Stomach (tissue), 9 donors: ENCODE measurements around the gene SPACA1. TPM values are rescaled to one million over a fixed set of nuclear protein-coding genes. Genes with fewer than 3 reads are reported as not detected.

Source experiments
- DNase-seq, 2 donors: peaks; one replicate each; pipeline versions ENCODE4 v3.0.0 to v3.0.0-alpha.2; 2013 to 2019
- H3K27ac ChIP-seq, 5 donors: fragments of 200-600 bp in 4 of 5; sonication (generic) in 4 of 5; one replicate each; pipeline ENCODE4 v1.5.1; 2013 to 2019; ENCODE audit warnings: mild to moderate bottlenecking in 1 of 5, moderate library complexity in 1 of 5
- H3K27me3 ChIP-seq, 3 donors: fragments of 200-600 bp; sonication (generic); one replicate each; pipeline ENCODE4 v1.5.1; 2017 to 2019; ENCODE audit warnings: mixed run types in 1 of 3
- H3K36me3 ChIP-seq, 4 donors: fragments of 200-600 bp; sonication (generic); 1 replicate in 3 of 4; 2 replicates in 1 of 4; pipeline ENCODE4 v1.5.1; 2016 to 2019
- H3K4me1 ChIP-seq, 4 donors: fragments of 200-600 bp; sonication (generic); one replicate each; pipeline ENCODE4 v1.5.1; 2016 to 2019
- H3K4me3 ChIP-seq, 4 donors: fragments of 200-600 bp; sonication (generic) in 3 of 4; one replicate each; pipeline ENCODE4 v1.5.1; 2016 to 2019; ENCODE audit warnings: mild to moderate bottlenecking in 1 of 4
- H3K9me3 ChIP-seq, 4 donors: fragments of 200-600 bp; sonication (generic); one replicate each; pipeline ENCODE4 v1.5.1; 2016 to 2019
- EP300 ChIP-seq: sonication (generic); formaldehyde crosslinking; IDR thresholded peaks from one replicate; pipeline ENCODE4 v1.6.1; 2017; ENCODE audit warnings: antibody characterized with exemption
- POLR2A ChIP-seq, 4 donors: fragments of 450-650 bp; IDR thresholded peaks; one replicate each; pipeline ENCODE4 v1.6.1; 2016; ENCODE audit warnings: antibody characterized with exemption in 4 of 4, control low read depth in 2 of 4, mild to moderate bottlenecking in 1 of 4, moderate library complexity in 1 of 4
- POLR2AphosphoS5 ChIP-seq, 3 donors: sonication (generic); formaldehyde crosslinking; IDR thresholded peaks; one replicate each; pipeline ENCODE4 v1.6.1; 2016; ENCODE audit warnings: antibody characterized with exemption in 3 of 3
- WGBS, 5 donors: extraction: QIAGEN DNeasy Blood & Tissue Kit in 3 of 5; methylation state at CpG; one replicate each; pipeline versions ENCODE4 v1.1.5 to v1.1.7; 2013 to 2018; 5-methylcytosine and 5-hydroxymethylcytosine counted together
- intact Hi-C: fragments of 100-400 bp; cut with DNase I; formaldehyde crosslinking; loops from one replicate; pipeline ENCODE4 v1.15.1; 2023; ENCODE audit warnings: low total_unique reads
- polyA plus RNA-seq, 3 donors: library from polyadenylated mRNA; stranded (reverse); fragments of 200-250 nt; gene quantifications; one replicate each; pipeline ENCODE4 v1.2.3, GENCODE V29; 2013
- total RNA-seq, 5 donors: library from RNA; depleted of rRNA; stranded (reverse); fragments of >200 nt; gene quantifications; one replicate each; pipeline versions ENCODE4 v1.1.0 to v1.2.3, GENCODE V29; 2014 to 2016
- TF ChIP-seq, protein P1 (sequence below), 7 experiments: fragments of 450-650 bp in 4 of 7; fragments of 200-600 bp in 3 of 7; sonication (generic) in 3 of 7; IDR thresholded peaks; one replicate each; pipeline ENCODE4 v1.5.1; 2016 to 2019; ENCODE audit warnings: antibody characterized with exemption in 7 of 7, control low read depth in 2 of 7, mild to moderate bottlenecking in 1 of 7
- donor health status: healthy with polysubstance abuse.
- donor health status: Bipolar disorder and iron deficiency.
- donor health status: healthy.

Gene SPACA1
- total and polyA plus RNA-seq, 8 donors: not detected

- H3K27ac ChIP-seq: no peak overlapping the region
- intact Hi-C loops: no loop called here
- H3K4me3 ChIP-seq: no peak overlapping the region
- 71 to 100% (median 89%) methylated on average over 2 of the region's 2 CpGs for WGBS, 5 donors
- TF ChIP-seq, protein P1, sequence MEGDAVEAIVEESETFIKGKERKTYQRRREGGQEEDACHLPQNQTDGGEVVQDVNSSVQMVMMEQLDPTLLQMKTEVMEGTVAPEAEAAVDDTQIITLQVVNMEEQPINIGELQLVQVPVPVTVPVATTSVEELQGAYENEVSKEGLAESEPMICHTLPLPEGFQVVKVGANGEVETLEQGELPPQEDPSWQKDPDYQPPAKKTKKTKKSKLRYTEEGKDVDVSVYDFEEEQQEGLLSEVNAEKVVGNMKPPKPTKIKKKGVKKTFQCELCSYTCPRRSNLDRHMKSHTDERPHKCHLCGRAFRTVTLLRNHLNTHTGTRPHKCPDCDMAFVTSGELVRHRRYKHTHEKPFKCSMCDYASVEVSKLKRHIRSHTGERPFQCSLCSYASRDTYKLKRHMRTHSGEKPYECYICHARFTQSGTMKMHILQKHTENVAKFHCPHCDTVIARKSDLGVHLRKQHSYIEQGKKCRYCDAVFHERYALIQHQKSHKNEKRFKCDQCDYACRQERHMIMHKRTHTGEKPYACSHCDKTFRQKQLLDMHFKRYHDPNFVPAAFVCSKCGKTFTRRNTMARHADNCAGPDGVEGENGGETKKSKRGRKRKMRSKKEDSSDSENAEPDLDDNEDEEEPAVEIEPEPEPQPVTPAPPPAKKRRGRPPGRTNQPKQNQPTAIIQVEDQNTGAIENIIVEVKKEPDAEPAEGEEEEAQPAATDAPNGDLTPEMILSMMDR (IDR thresholded peaks at IDR 0.05): no peak
- TF ChIP-seq POLR2AphosphoS5 (IDR thresholded peaks at IDR 0.05) (no peak), POLR2A (IDR thresholded peaks at IDR 0.05) (no peak), EP300 (no peak)
- peaks cover 0 to 6% (median 0%) of the 10 kb centered on the region in 4 donors for H3K4me1 ChIP-seq
- H3K9me3 ChIP-seq: no peaks in the 10 kb centered on the region
- no peak for DNase-seq
- no peaks in the 10 kb centered on the region for H3K36me3 ChIP-seq
- H3K27me3 ChIP-seq: no peaks in the 10 kb centered on the region
Measured at GRCh38 chr6:88013554-88013953, 34.1 kb upstream of the SPACA1 start.

DNA sequence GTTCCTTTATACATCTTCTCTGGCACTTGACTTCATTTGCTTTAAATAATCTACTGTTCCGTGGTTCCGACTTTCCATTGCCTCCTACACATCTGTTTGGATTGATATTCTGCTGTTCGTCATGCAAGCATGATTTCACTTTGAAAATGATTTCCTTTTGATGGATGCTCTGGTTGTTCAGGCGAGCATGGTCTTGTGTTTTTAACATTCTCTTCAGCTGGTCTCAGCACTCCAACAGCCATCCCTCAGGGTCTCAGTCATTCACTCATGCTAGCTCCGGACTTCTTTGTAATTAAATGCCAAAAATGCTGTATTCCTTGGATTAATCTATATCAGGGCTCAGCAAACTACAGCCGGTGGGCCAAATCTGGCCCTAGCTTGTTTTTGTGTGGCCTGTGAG is 27.2 kb upstream of the SPACA1 start:
- Histone ChIP-seq H3K27me3 (no peaks in the 10 kb centered on the region), H3K4me1 (no peaks in the 10 kb centered on the region), H3K27ac (no peak overlapping the region), H3K9me3 (no peaks in the 10 kb centered on the region), H3K4me3 (no peak overlapping the region), H3K36me3 (no peaks in the 10 kb centered on the region)
- no peak for DNase-seq
- no peak for TF ChIP-seq POLR2A (IDR thresholded peaks at IDR 0.05)
- TF ChIP-seq EP300: no peak
- TF ChIP-seq, protein P1 (IDR thresholded peaks at IDR 0.05): no peak
- no peak for TF ChIP-seq POLR2AphosphoS5 (IDR thresholded peaks at IDR 0.05)
- 58 to 80% (median 73%) methylated on average over 6 of the region's 6 CpGs for WGBS, 5 donors
- intact Hi-C loops: no loop called here

DNA sequence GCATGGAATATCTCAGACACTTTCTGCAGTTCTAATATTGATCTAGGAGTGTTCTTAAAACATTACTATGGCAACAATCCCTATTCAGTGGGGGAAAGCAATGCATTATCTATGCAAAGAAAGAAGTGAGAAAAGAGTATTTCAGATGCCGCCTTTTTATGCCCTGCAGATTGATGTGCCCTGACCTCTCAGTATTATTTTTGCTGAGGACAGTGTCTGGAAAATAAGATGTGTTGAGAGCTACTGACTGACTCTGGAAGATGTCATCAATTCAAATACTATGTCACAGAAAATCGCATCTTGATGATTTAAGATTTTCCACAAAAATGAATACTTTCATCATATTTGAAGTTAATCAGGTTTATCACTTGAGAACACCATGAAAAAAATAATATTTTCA is 22.9 kb upstream of the SPACA1 start:
- no peak for DNase-seq
- TF ChIP-seq EP300 (no peak), POLR2A (IDR thresholded peaks at IDR 0.05) (no peak), POLR2AphosphoS5 (IDR thresholded peaks at IDR 0.05) (no peak)
- TF ChIP-seq, protein P1 (IDR thresholded peaks at IDR 0.05): no peak
- intact Hi-C loops: no loop called here
- Histone ChIP-seq H3K9me3 (peaks cover 0 to 25% (median 24%) of the 10 kb centered on the region in 4 donors), H3K4me1 (no peaks in the 10 kb centered on the region), H3K36me3 (no peaks in the 10 kb centered on the region), H3K27ac (no peak overlapping the region), H3K27me3 (no peaks in the 10 kb centered on the region), H3K4me3 (no peak overlapping the region)
- WGBS, 5 donors: 38 to 69% (median 45%) methylated on average over 2 of the region's 2 CpGs

DNA sequence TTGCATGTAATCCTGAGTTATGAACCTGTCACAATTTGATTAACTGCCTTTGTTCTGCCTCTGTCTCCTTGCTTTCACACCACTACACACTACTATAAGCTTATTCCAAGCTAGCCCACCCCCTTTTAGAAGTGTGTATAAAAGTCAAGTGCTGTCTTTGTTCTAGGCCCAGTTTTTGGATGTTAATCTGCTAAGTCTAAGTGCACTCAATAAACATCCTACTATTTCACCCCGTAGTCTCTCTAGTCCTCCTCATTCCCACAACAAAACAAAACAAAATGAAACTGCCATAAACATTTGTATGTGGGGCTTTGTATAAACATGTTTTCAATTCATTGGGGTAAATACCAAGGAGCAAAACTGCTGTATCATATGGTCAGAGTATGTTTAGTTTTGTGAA is 16.1 kb upstream of the SPACA1 start:
- H3K27ac ChIP-seq: no peak overlapping the region
- TF ChIP-seq, protein P1 (IDR thresholded peaks at IDR 0.05): no peak
- no peak for TF ChIP-seq POLR2A (IDR thresholded peaks at IDR 0.05)
- no peak for TF ChIP-seq POLR2AphosphoS5 (IDR thresholded peaks at IDR 0.05)
- no peak for TF ChIP-seq EP300
- no peaks in the 10 kb centered on the region for H3K36me3 ChIP-seq
- H3K9me3 ChIP-seq: peaks cover 0 to 70% (median 55%) of the 10 kb centered on the region in 4 donors
- no peak overlapping the region for H3K4me3 ChIP-seq
- no peaks in the 10 kb centered on the region for H3K4me1 ChIP-seq
- 68 to 89% (median 85%) methylated on average over 1 of the region's 1 CpG for WGBS, 5 donors
- no peaks in the 10 kb centered on the region for H3K27me3 ChIP-seq
- DNase-seq: no peak
- intact Hi-C loops: no loop called here
